HG02642 (cell line): ENCODE data around the gene SMPX.

Experiments used
- ATAC-seq: cut with Tn5 transposase; IDR thresholded peaks from one replicate; pipeline ENCODE4 v1.9.1; 2021; ENCODE audit warnings: mild to moderate bottlenecking; ENCODE audit not compliant: unreplicated experiment, poor library complexity

Gene SMPX

DNA sequence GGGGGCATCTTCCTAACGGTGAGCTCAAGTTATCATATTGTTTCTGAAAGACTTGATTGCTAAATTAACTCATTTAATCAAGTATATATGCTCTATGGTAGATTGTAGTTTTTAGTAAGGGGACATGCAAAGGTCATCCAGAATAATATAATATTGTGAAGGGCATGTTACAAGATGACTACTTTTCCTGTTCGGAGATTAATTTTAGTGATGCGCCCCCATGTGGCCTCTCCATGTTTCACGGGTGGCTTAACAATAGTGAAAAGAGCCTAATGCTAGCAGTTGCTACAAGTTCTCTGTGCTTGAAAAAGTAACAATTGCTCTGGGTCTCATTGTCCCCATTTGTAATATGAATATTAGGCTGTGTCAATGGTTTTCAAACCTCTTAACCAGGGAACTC, 12.2 kb downstream of the SMPX start:
- ATAC-seq = no peak

DNA sequence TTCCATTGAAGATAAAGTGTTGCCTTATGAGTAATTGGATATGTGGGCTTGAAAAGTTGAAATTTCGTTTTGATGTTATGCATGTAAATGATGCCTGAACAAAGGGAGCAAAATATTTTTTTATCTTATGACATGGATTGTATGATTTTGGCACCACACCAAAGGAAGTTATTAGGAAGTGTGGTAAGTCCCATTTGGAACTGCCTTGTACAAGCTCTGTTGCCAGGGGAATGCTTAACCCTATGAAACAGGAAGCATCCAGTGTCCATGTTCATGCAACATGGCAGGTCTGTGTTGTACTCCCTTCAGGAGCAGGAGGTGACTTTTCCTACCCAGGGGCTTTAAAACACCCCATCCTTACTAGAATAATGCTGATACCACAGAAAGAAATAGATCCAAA, 13.2 kb downstream of the SMPX start:
- ATAC-seq = no peak

DNA sequence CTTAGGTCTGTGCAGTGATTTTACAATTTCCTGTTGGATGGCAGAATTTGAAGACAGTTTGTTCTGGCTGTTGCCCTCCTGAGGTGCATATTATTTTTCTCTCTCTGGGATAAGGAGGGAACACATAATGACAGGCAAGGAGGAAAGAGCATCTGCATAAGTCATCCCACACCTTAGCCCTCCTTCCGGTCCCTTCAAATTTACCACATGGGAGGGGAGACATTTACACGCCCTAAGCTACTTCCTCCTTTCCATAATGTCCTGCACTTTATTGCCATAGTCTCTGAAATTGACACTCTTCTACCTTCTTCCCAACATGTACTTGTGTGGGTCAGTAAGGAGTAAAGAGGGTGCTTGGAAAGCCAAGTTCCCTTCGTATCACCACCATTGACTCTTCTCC, 13.9 kb downstream of the SMPX start:
- ATAC-seq = no peak

DNA sequence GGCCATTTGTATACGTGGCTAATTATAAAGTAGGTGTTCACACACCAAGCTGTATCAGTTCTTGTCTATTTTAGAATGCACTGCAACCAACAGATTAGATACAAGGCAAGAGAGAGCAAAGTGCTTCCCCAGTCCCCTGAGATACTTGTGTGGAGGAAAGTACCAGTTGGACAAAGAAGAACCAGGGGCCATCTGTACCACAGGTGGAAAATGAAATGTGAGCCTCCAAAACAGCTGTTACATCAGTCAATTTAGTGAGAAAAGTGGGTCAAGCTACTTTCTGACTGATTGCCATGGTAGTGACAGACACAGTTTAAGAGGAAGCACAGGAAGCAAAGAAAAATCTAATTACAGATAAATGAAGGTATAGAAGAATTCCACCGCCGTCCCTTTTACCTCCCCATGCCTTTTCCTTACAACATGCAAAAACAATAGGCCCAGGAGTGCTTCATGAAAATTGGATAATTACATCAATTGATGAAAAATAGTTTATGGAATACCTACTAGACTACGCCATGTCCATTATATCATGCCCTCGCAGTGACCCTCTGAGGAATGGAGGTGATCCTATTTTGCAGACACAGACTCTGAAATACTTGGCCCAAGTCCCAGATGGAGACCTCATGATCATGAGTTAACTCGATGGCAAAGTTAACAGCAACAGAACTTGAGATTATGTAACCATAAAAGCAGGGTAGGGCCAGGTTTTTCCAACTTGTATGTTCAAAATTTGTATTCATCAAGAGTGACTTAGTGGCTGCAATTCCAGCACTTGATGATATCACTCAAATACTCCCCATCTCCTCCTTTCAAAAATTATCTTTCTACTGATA, 15.8 kb downstream of the SMPX start:
- peak; percentile 41 for ATAC-seq

DNA sequence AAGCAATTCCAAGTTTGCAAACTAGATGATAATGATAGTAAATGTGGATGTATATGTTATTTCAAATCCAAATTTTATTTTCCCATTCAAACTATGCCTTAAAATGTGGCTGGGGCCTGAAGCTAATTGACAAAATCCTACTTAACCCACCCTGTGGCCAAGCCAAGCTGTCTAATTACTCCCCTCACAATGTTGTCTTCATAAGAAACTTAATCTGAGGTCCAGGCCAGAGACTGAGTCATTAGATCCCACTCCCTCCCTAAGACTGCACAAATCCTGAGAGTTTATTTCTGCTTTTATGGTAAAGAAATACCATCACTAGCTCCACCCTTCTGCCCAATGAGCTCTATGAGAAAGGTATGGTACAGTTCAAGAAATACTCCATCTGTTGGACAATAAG, 16.6 kb downstream of the SMPX start:
- ATAC-seq = no peak

DNA sequence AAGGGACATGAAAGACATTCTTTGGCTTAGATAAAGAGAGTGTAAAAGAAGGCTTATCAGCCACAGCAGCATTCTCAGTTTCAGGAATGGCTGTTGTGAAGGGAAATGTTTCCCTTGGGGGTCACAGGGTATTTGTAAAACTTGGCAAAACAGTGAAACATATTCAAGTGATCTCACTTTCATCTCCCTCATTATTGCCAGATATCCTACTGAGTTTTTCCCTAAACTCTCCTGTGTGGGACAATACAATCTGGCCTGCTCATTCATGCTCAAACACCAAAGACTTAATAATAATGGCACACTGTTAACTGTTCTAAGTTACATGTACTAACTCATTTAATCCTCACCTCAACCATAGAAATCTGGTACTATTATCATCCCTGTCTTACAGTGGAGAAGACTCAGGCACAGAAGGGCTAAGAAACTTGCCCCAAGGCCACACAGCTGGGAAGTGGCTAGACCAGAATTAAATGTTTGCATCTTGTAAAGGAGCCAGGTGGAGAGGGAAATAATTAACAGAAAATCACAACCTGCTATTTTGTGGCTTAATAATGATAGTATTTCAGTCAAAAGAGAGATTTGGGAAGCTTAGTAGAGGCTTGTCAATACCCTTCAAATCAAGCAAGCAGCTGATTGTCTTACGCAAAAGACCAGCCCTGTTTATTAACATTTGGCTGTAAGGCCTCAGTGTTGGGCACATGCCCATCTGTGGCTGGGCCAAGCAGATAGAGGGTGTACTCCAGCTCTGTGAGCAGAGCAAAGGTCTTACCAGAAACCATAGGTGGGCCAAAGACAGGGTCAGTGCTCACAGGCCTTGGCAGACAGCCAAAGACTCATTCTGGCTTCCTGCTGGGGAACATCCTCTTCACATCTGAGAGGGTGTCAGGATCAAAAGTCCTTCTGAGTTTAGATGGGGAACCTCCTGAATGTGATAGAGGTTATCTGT, 17.3 kb downstream of the SMPX start:
- no peak for ATAC-seq

DNA sequence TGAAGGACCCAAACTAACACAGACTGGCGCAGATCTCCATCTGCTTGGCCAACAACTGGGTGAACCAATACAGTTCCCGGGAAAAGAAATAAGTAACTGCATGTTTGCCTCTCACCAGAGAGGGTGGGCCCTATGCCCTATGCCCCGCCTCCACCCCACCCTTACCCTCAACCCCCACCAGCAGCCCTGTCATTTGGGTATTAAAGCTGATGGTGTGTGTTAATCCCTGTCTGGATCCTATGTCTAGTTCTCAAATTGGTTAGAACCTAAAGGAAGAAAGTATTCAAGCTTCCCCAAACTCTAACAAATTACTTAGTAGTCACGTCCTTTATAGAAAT, 19.0 kb downstream of the SMPX start:
- ATAC-seq = no peak

DNA sequence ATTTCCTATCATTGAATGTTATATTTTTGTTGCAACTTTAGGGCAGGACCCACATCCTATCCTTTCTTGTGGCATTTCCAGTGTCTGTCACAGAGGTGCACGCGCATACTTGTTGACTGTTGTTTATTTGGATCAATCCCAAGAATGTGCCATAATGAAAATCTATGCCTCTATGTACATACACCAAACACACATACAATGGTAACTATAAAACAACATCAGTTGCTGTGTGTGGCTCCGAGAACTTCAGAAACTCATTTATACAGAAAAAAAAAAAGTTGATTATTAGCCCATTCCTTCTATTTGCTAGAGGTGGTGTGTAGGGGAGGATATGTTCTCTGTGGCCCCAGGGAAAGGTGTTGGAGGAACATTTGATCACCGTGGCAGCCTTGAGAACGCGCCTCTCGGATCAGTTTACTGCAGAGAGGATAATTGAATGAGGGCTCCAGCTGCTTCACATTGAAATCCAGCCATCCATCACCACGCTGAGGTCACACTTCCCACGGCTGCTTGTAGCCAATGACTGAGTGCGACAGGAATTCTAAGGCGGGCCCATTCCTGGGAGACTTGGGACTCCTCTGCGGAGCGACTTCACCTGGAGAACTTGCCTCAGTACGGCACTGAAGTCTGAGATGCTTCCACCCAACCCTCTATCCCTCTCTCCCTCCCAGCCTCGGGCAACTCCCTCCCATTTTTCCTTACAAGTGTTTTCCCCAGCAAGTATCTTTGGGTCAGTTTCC, 19.5 kb downstream of the SMPX start:
- ATAC-seq = no peak

DNA sequence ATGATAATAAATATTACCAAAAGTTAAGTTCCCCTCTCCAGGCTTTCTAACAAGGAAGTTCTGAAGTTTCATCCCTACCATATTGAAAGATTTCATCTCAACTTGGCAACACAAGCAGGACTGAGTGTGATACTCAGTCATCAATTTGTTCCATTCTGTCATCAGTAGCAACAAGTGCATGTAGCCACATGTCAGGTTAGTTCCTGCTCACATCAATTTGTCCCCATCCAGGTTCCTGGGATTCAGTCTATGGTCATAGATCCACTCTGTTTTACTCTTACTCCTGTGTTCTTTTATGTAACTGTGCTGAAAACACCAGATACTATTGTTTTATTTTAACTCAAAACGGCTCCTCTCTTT, 22.2 kb downstream of the SMPX start:
- ATAC-seq = no peak

DNA sequence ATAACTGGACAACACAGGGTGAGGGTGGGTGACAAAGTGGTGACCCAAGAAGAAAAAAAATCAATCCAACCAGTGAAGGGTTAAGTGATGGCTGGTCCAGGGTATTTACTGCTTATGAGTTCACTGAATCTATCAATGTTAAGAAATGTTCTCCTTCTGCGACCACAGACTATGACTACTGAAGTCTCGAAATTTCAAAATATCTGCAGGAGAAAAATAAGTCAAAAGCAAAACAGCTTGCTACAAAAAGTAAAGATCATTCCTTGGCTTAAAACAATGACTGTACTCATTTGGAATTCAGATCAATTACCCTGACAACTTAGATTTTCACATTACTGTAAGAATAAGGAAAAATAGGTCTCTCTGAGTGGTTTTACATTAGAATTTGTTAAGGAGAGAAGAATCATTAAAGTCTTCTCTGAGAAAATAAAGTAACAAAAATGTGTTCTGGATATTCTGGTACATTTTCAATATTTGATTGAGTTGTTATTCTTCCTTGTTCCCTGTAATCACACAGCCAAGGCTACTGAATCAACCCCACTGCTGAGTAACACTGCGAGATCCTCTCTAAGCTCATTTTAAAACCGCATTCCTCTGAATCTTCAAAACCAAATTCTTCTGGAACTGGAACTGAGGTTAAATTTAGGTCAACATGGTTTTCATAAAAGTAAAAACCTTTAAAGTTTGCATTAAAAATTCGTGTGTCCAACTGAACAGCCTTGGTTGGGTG, 22.7 kb downstream of the SMPX start:
- ATAC-seq = no peak

DNA sequence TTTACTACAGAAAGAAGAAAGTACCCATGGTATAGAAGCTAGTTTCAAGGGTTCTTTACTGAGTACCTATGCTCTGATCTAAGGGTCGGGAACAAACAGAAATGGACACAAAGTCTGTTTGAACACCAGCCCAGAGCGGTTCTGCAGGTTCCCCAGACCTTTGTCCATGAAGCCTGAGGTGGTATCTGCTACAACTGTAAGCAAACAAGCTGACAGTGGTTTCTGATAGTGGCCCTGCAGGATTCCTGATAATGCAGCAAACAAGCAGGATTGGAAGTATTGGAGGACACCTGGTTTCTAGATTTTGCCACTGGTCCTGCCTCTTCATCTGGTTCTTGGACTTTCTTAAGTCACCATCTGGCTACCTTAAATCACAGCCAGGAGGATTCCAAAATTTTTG, 23.7 kb downstream of the SMPX start:
- ATAC-seq = no peak

DNA sequence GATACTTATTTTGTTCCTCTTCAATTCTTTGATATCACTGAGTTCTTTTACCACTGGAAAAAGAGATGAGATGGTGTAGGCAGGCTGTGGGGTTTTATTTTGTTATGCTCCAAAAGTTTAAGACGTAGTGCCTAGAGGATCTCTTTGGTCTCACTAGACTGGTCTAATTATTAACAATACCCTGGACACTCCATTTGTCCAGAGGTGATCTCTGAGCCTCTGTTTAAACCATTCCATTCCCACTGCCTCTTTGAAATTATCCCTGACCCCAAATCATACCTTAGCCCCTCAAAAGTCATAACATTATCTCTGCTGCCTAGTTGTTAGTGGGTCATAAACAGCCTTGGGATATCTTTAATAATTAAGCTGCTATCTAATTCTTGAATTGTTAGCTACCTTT, 24.2 kb downstream of the SMPX start:
- no peak for ATAC-seq

DNA sequence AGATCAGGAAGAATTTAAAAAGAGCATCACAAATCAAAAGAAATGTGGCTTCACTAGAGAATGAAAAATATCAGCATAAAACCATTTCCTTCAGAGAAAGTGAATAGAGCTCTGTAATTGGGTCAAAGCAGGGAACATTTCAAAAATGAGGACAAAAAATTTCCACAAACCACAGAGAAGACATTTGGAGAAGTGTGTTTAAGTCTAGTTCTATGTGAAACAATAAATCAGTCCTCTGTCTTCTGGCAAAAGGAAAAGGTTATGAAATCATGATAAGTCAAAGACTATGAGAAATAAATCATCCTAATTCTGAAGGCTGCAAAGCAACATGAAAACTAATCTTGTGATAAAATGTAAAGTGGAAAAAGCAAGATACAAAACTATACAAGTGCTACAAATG, 27.9 kb downstream of the SMPX start:
- ATAC-seq = no peak

DNA sequence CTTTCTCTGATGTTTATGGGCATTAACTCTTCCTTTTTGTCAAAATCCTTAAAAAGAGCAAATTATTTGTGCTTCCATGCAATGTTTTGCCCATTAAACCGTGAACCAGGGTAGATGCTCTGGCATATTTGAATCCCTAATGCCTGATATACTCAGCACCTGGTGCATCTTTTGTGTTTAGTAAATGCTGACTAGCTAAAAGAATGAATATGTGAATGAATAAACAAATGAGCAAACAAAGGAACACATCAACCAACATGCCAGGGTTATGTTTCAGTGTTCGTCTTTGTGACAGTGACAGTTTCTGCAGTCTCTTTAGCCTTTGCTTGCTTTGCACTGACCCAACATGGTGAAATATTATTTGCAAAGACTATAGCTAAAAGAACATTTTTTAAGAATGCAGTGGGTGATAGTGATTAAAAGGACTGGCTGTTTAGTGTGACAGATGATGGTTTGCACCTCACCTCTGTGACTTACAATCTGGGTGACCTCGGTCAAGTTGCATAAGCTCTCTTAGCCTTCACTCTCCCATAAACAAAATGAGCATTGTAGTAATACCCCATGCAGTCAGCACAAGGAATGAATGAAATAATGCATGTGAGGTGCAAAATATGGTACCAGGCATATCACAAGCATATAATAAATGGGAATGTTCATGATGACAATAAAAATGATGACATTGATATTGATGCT, 29.5 kb downstream of the SMPX start:
- no peak for ATAC-seq

DNA sequence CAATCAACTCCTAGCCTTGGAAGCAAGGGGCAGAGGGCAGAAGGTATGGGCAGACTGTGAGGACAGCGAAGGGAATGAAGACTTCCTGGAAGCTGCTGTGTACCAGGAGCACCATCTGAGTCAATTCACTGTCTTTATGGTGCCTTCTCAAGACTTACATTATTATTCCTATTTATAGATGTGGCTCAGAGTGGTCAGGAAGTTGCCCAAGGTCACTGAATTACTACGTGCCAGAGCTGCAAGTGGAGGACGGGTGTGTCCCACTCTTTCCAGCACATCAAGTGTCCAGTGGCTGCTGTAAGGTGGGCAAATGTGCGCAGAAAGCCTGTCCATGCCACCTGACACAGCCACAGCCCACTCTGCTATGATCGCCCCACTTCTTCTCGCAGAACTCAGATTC, 32.0 kb downstream of the SMPX start:
- ATAC-seq = no peak

DNA sequence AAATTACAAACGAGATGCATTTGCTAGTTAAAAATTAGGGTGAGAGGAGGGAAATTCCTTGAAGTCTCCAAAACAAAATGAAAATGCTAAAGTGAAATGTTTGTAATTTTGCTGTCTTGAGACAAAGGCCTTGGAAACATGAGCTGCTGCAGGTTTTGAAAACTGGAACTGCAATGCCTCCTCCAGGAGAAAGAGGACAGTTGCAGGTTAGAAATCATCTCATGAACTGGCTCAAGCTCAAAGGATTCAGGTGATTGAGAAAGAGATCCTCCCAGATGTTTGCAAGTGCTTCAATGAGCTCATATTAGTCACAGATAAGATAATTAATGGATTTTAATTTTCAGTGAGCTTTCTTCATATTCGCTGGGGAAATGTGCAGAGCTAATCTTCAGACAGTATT, 32.4 kb downstream of the SMPX start:
- ATAC-seq = no peak

DNA sequence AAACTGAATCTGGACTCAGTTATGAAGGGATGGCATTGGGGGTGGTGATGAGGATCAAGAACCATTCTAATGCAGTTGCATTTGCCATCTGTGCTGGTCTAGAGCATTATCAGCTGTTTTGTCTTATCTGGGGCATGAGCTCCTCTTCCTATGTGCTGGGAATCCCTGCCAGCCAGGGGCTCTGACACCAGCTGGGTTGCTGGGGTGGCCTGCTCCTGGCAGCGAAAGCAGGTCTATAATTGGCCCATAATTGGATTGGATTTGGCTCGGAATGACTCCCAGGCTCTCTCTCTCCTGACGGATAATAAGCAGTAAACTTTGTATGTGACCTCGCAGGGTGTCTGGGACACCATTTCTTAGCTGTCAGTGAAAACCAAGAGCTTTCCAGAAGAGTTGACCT, 34.1 kb downstream of the SMPX start:
- no peak for ATAC-seq

DNA sequence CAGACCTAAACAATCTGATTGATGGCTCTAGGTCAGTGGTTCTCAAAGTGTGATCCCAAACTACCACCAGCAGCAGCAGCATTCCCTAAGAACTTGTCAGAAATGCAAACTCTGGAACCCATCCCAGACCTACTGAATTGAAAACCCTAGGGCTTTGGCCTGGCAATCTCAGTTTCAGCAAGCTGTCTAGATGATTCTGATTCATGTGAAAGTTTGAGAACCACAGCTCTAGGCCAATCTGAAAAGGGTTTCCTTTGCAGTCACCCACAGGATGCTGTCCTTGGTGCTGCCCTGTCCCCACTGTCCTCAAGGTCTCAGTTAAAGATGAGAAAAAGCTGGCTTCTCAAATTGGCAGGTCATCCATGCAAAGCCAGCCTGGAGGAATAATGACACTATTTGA, 34.8 kb downstream of the SMPX start:
- no peak for ATAC-seq

DNA sequence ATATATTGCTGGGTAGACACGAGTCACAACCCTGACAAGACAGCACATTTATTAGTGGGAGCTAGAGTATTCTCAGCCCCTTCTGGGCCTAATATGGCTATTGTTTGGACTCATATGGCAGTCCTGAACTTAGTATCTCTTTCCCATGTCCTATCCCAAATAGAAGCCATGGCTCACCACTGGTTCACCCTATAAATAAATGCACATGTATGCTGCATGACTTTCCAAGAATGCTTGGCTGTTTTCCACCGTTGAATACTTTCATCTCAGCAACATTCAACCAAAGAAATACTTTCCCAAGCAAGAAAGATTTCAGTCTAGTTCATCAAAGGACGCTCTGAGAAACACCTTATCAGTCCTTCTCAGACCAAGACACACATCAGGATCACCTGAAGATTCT, 36.7 kb downstream of the SMPX start:
- no peak for ATAC-seq

DNA sequence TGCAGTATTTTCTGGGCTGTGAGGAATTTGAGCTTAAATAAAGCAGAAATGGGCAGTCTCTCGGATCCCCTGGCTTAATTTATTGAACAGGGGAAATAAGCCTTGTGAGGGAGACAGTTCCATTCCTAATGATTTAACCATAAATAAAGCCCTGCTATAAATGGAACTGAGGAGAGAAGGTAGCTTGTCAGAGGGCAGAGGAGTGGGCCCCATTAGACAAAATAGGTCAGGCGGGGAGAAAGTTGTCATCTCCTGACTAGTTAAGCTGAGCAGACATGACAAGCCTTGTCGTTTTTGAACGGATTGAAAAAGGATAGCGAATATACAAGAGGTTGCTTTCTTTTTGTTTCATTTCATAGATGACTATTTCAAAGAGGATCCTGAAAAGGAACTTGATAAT, 39.3 kb downstream of the SMPX start:
- ATAC-seq = no peak
